Central memory CD8-positive, alpha-beta T cell (primary cell): ENCODE measurements around the gene MEPCE.
"Not testable (repeated sequence)": the region's sequence is repeated elsewhere in the genome, so short reads cannot be mapped to it uniquely, and the experiment has no call there.

Source experiments
- ATAC-seq: fragments of 150-1000 bp; cut with Tn5 transposase; replicated peaks from 2 replicates; pipeline ENCODE4 v1.10.0; 2022; ENCODE audit warnings: mild to moderate bottlenecking, moderate FRiP score, moderate number of reproducible peaks; ENCODE audit not compliant: poor library complexity, severe bottlenecking; ENCODE audit errors: extremely low read depth
- DNase-seq, 2 donors: peaks; one replicate each; pipeline ENCODE4 v3.0.0; 2021; ENCODE audit warnings: low spot score in 2 of 2
- H3K27ac Mint-ChIP-seq: one replicate; pipeline ENCODE4 v1.8.0; 2022; ENCODE audit warnings: low read depth, mild to moderate bottlenecking, moderate library complexity, mixed read lengths
- H3K27me3 Mint-ChIP-seq: one replicate; pipeline ENCODE4 v1.8.0; 2022; ENCODE audit warnings: mixed read lengths
- H3K36me3 Mint-ChIP-seq: one replicate; pipeline ENCODE4 v1.8.0; 2022; ENCODE audit warnings: mild to moderate bottlenecking, moderate library complexity, mixed read lengths; ENCODE audit not compliant: insufficient read depth
- H3K4me1 Mint-ChIP-seq: one replicate; pipeline ENCODE4 v1.8.0; 2022; ENCODE audit warnings: mixed read lengths
- H3K4me3 Mint-ChIP-seq: one replicate; pipeline ENCODE4 v1.8.0; 2022; ENCODE audit warnings: mild to moderate bottlenecking, moderate library complexity, mixed read lengths
- H3K9me3 Mint-ChIP-seq: one replicate; pipeline ENCODE4 v1.8.0; 2022; ENCODE audit warnings: mixed read lengths

The MEPCE gene

GRCh38 chr7:100441641-100442535 lies 12.3 kb downstream of the MEPCE start:
- Mint-ChIP-seq H3K27me3 (no peaks in the 10 kb centered on the region), H3K4me1 (peaks cover 5% of the 10 kb centered on the region), H3K27ac (no peak overlapping the region), H3K4me3 (no peak overlapping the region), H3K36me3 (peaks cover 2% of the 10 kb centered on the region), H3K9me3 (no peaks in the 10 kb centered on the region)
- ATAC-seq = no peak
- no peak for DNase-seq

- Mint-ChIP-seq H3K27me3 (no peaks in the 10 kb centered on the region), H3K27ac (peak overlapping the region; percentile 36), H3K36me3 (peaks cover 2% of the 10 kb centered on the region), H3K4me3 (no peak overlapping the region), H3K4me1 (peaks cover 5% of the 10 kb centered on the region), H3K9me3 (no peaks in the 10 kb centered on the region)
- ATAC-seq (no peak), DNase-seq (no peak)
Observed at GRCh38 chr7:100443096-100443840, 13.6 kb downstream of the MEPCE start.

DNA sequence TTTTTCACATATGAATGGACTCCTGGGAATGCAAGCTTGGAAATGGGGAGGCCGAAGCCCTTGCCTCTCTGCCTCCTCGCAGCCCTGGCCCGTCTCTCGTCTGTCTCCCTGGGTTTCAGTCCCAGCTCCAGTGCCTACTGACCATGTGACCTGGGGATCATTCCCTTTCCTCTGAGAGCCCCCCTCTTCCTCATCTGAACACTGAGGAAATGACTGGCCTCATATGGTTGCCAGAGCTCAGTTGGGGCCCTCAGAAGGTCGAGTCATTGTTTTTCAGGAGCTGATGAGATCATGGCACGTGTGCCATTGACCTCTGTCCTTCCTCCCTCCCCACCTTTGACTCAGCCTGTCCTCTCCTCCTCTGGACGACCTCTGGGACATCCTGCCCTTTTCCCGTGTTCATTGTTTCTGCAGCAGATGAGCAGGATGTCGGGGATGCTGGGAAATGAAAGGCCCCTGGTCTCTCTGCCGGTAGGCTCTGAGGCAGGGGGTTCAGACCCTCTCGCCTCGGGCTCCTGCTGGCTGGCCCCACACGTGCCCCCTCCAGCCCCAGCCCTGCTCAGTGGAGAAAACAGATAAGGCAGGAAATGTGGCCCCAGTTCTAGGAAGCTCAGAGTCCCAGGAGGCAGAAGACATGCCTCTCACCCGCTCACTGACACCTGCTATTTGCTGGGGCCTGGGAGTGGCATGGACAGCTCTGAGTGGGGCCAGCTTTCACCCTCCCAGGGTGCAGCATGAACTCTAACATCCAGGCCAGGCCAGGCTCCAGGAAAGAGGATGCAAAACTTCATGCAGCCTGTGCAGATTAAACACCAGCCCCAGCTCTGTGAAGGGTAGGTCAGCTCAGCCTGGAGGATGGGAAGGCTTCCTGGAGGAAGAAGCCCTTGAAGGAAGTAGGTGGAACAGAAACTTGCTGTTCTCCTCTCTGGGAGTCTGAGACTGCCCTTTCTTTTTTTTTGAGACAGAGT lies 15.0 kb downstream of the MEPCE start:
- Mint-ChIP-seq H3K27me3 (no peaks in the 10 kb centered on the region), H3K9me3 (no peaks in the 10 kb centered on the region), H3K4me1 (peaks cover 5% of the 10 kb centered on the region), H3K27ac (no peak overlapping the region), H3K36me3 (peaks cover 2% of the 10 kb centered on the region), H3K4me3 (no peak overlapping the region)
- DNase-seq (no peak), ATAC-seq (no peak)

DNA sequence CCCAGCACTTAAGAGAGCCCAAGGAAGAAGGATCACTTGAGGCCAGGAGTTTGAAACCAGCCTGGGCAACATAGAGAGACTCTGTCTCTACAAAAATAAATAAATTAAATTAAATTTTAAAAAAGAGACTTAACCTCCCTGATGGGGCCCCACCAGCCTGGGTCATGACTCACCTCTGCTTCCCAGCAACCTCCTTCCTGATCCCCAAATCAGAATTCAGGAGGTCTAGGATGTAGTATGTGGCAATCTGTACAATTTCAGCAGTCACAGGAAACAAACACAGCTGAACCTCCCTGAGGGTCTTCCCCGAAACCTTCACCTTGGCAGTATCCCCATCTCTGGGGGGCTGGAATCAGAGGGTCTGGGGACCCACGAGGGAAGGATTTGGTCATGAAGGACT lies 16.4 kb downstream of the MEPCE start:
- no peaks in the 10 kb centered on the region for H3K9me3 Mint-ChIP-seq
- ATAC-seq = no peak
- H3K4me3 Mint-ChIP-seq = no peak overlapping the region
- no peak overlapping the region for H3K27ac Mint-ChIP-seq
- H3K4me1 Mint-ChIP-seq = peaks cover 5% of the 10 kb centered on the region
- no peaks in the 10 kb centered on the region for H3K27me3 Mint-ChIP-seq
- DNase-seq = no peak
- H3K36me3 Mint-ChIP-seq = peaks cover 2% of the 10 kb centered on the region

DNA sequence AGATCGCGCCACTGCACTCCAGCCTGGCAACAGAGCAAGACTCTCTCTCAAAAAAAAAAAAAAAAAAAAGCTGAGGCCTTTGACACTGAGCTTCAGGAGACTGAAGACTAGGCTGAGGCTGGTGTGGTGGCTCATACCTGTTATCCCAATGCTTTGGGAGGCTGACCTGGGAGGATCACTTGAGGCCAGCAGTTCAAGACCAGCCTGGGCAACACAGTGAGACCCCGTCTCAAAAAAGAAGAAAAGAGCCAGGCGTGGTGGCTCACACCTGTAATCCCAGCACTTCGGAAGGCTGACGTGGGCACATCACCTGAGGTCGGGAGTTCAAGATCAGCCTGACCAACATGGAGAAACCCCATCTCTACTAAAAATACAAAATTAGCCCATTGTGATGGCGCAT lies 17.7 kb downstream of the MEPCE start:
- not testable (repeated sequence) for H3K27ac Mint-ChIP-seq, H3K27me3 Mint-ChIP-seq, H3K36me3 Mint-ChIP-seq, H3K4me1 Mint-ChIP-seq, DNase-seq, ATAC-seq, H3K9me3 Mint-ChIP-seq, H3K4me3 Mint-ChIP-seq

- no peak overlapping the region for H3K27ac Mint-ChIP-seq
- ATAC-seq (no peak), DNase-seq (no peak)
- no peaks in the 10 kb centered on the region for H3K27me3 Mint-ChIP-seq
- no peaks in the 10 kb centered on the region for H3K4me1 Mint-ChIP-seq
- H3K36me3 Mint-ChIP-seq = peaks cover 2% of the 10 kb centered on the region
- peak overlapping the region; percentile 32 for H3K4me3 Mint-ChIP-seq
- no peaks in the 10 kb centered on the region for H3K9me3 Mint-ChIP-seq
Observed at GRCh38 chr7:100449190-100449795, 19.7 kb downstream of the MEPCE start.

DNA sequence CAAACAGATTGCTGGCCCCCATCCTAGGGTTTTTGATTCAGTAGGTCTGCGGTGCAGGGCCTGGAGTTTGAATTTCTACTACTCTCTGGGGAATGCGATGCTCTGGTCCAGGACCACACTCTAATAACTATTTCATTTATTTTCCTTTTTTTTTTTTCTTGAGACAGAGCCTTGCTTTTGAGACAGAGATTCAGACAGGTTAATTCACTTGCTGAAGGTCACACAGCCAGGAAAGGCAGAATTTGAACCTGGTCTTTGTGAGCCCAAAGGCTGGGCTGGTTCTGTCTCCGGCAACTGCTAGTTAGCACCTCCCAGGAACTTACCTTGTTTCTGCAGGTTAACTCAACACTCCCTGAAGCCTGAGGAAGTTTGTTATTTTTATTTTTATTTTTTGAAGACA lies 22.9 kb downstream of the MEPCE start:
- Mint-ChIP-seq H3K27me3 (no peaks in the 10 kb centered on the region), H3K36me3 (peaks cover 2% of the 10 kb centered on the region), H3K4me1 (peaks cover 6% of the 10 kb centered on the region), H3K4me3 (no peak overlapping the region), H3K27ac (no peak overlapping the region), H3K9me3 (no peaks in the 10 kb centered on the region)
- ATAC-seq (no peak), DNase-seq (no peak)

GRCh38 chr7:100453854-100454253 lies 24.2 kb downstream of the MEPCE start:
- not testable (repeated sequence) for H3K27me3 Mint-ChIP-seq, H3K36me3 Mint-ChIP-seq, ATAC-seq, H3K4me1 Mint-ChIP-seq, H3K9me3 Mint-ChIP-seq, H3K4me3 Mint-ChIP-seq, H3K27ac Mint-ChIP-seq, DNase-seq

DNA sequence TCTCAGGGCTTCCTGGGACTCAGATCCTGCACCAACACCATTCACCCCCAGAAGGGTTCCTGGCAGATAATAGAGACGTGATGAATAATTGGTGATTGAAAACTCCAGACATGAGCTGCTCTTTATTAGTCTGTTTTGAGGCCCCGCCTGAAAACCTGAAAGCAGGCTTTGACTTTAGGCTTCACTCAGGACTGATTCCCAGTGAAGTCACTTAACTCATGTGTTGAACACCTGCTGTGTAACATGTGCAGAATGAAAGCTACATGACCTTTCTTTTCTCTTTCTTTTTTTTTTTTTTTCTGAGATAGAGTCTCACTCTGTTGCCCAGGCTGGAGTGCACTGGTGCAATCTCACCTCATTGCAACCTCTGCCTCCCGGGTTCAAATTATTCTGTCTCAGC lies 25.6 kb downstream of the MEPCE start:
- DNase-seq (no peak), ATAC-seq (no peak)
- Mint-ChIP-seq H3K36me3 (peaks cover 3% of the 10 kb centered on the region), H3K4me3 (no peak overlapping the region), H3K27me3 (no peaks in the 10 kb centered on the region), H3K4me1 (peaks cover 6% of the 10 kb centered on the region), H3K27ac (no peak overlapping the region), H3K9me3 (no peaks in the 10 kb centered on the region)

- ATAC-seq (no peak), DNase-seq (no peak)
- peaks cover 4% of the 10 kb centered on the region for H3K36me3 Mint-ChIP-seq
- H3K27me3 Mint-ChIP-seq = no peaks in the 10 kb centered on the region
- no peaks in the 10 kb centered on the region for H3K9me3 Mint-ChIP-seq
- no peak overlapping the region for H3K27ac Mint-ChIP-seq
- peaks cover 6% of the 10 kb centered on the region for H3K4me1 Mint-ChIP-seq
- no peak overlapping the region for H3K4me3 Mint-ChIP-seq
Observed at GRCh38 chr7:100456562-100456961, 26.9 kb downstream of the MEPCE start.

DNA sequence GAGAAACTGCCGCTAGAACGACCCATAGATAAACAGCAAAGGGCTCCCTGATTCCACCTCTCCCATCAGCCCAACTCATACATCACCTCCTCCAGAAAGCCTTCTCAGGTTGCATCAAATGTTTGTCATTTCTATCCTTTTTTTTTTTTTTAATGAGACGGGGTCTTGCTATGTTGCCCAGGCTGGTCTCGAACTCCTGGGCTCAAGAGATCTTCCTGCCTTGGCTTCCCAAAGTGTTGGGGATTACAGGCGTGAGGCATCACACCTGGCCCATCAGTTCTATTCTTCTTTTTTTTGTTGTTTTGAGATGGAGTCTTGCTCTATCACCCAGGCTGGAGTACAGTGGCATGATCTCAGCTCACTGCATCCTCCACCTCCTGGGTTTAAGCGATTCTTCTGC lies 27.4 kb downstream of the MEPCE start:
- no peak for ATAC-seq
- Mint-ChIP-seq H3K4me3 (no peak overlapping the region), H3K27ac (no peak overlapping the region), H3K36me3 (peaks cover 4% of the 10 kb centered on the region), H3K27me3 (no peaks in the 10 kb centered on the region), H3K4me1 (peaks cover 6% of the 10 kb centered on the region), H3K9me3 (no peaks in the 10 kb centered on the region)
- no peak for DNase-seq

GRCh38 chr7:100464210-100464660 lies 34.6 kb downstream of the MEPCE start, which contains the start of gene SPACDR:
Gene SPACDR (minus strand): TSS chr7:100464260. CDS start chr7:100464025, 235 bp downstream.
- H3K4me3 Mint-ChIP-seq = no peak within 1 kb of the TSS
- H3K36me3 Mint-ChIP-seq = peaks cover 24% of the 10 kb centered on the region
- ATAC-seq (no peak), DNase-seq (no peak)
- no peaks in the 10 kb centered on the region for H3K27me3 Mint-ChIP-seq
- peak within 1 kb of the TSS; percentile 63 for H3K27ac Mint-ChIP-seq
- no peaks in the 10 kb centered on the region for H3K9me3 Mint-ChIP-seq
- H3K4me1 Mint-ChIP-seq = peaks cover 5% of the 10 kb centered on the region
